OCI-LY1 (cell line): ENCODE results near the gene C6orf136.
"Not testable (repeated sequence)": the region's sequence is repeated elsewhere in the genome, so short reads cannot be mapped to it uniquely, and the experiment has no call there.

Experiments
- H2AFZ ChIP-seq: fragments of 200-600 bp; sonication (generic), shearing (Covaris generic); 2 replicates; pipeline ENCODE4 v1.6.0; 2014; ENCODE audit warnings: antibody characterized with exemption, mild to moderate bottlenecking, low read length
- H3F3A ChIP-seq: fragments of 200-600 bp; sonication (generic), shearing (Covaris generic); 2 replicates; pipeline ENCODE4 v1.6.0; 2014; ENCODE audit warnings: mild to moderate bottlenecking, antibody characterized with exemption, low read length, moderate library complexity; ENCODE audit not compliant: insufficient read depth
- H3K27ac ChIP-seq: fragments of 200-600 bp; sonication (generic); 2 replicates; pipeline ENCODE4 v1.5.1; 2014; ENCODE audit warnings: low read length, mixed run types, mild to moderate bottlenecking, low read depth; ENCODE audit not compliant: poor library complexity, severe bottlenecking
- H3K27me3 ChIP-seq: fragments of 200-600 bp; sonication (generic); 2 replicates; pipeline ENCODE4 v1.6.0; 2014; ENCODE audit warnings: antibody characterized with exemption, mild to moderate bottlenecking, low read length, moderate library complexity; ENCODE audit not compliant: insufficient read depth
- H3K36me3 ChIP-seq: fragments of 200-600 bp; sonication (generic); 2 replicates; pipeline ENCODE4 v1.6.1; 2014; ENCODE audit warnings: mild to moderate bottlenecking, antibody characterized with exemption, low read length, moderate library complexity, mixed read lengths; ENCODE audit not compliant: insufficient read depth
- H3K4me1 ChIP-seq: fragments of 200-600 bp; sonication (generic); 2 replicates; pipeline ENCODE4 v1.5.1; 2014; ENCODE audit warnings: mild to moderate bottlenecking, low read length, moderate library complexity; ENCODE audit not compliant: insufficient read depth, severe bottlenecking
- H3K4me2 ChIP-seq: fragments of 200-600 bp; sonication (generic), shearing (Covaris generic); 2 replicates; pipeline ENCODE4 v1.6.1; 2014; ENCODE audit warnings: low read length
- H3K4me3 ChIP-seq: fragments of 200-600 bp; sonication (generic); 2 replicates; pipeline ENCODE4 v1.5.1; 2014; ENCODE audit warnings: low read length, low read depth, mild to moderate bottlenecking, mixed read lengths; ENCODE audit not compliant: poor library complexity, severe bottlenecking
- H3K79me2 ChIP-seq: fragments of 200-600 bp; shearing (Covaris generic); 2 replicates; pipeline ENCODE4 v1.6.1; 2016; ENCODE audit warnings: mixed run types, low read length, mixed read lengths; ENCODE audit not compliant: insufficient read depth
- H3K9ac ChIP-seq: fragments of 200-600 bp; sonication (generic), shearing (Covaris generic); 2 replicates; pipeline ENCODE4 v1.6.1; 2014; ENCODE audit warnings: mild to moderate bottlenecking, low read length, mixed read lengths
- H3K9me2 ChIP-seq: fragments of 200-600 bp; sonication (generic), shearing (Covaris generic); 2 replicates; pipeline ENCODE4 v1.6.1; 2014; ENCODE audit warnings: low read depth, mild to moderate bottlenecking, low read length, mixed read lengths
- H3K9me3 ChIP-seq: fragments of 200-600 bp; shearing (Covaris generic); 2 replicates; pipeline ENCODE4 v1.6.1; 2014; ENCODE audit warnings: low read length, mixed read lengths
- H4K20me1 ChIP-seq: fragments of 200-600 bp; sonication (generic), shearing (Covaris generic); 2 replicates; pipeline ENCODE4 v1.6.0; 2016; ENCODE audit warnings: mild to moderate bottlenecking, low read length; ENCODE audit not compliant: insufficient read depth
- EZH2 ChIP-seq: fragments of 200-600 bp; sonication (generic), shearing (Covaris generic); IDR thresholded peaks from 2 replicates; pipeline ENCODE4 v1.8.0; 2017; ENCODE audit warnings: borderline replicate concordance, mixed run types, mild to moderate bottlenecking, antibody characterized with exemption, low read length, moderate library complexity, mixed read lengths
- TF ChIP-seq, protein P1 (sequence below): fragments of 200-600 bp; sonication (generic), shearing (Covaris generic); IDR thresholded peaks from 2 replicates; pipeline ENCODE4 v1.5.1; 2017; ENCODE audit warnings: mild to moderate bottlenecking, antibody characterized with exemption, low read length, moderate library complexity, mixed read lengths

Gene C6orf136

GRCh38 chr6:30664994-30665767 lies 18.2 kb downstream of the C6orf136 start:
- no peaks in the 10 kb centered on the region for H3K9me3 ChIP-seq
- no peak overlapping the region for H3K9ac ChIP-seq
- no peak overlapping the region for H3K4me3 ChIP-seq
- no peaks in the 10 kb centered on the region for H3K27me3 ChIP-seq
- TF ChIP-seq EZH2, result no peak
- TF ChIP-seq, protein P1, sequence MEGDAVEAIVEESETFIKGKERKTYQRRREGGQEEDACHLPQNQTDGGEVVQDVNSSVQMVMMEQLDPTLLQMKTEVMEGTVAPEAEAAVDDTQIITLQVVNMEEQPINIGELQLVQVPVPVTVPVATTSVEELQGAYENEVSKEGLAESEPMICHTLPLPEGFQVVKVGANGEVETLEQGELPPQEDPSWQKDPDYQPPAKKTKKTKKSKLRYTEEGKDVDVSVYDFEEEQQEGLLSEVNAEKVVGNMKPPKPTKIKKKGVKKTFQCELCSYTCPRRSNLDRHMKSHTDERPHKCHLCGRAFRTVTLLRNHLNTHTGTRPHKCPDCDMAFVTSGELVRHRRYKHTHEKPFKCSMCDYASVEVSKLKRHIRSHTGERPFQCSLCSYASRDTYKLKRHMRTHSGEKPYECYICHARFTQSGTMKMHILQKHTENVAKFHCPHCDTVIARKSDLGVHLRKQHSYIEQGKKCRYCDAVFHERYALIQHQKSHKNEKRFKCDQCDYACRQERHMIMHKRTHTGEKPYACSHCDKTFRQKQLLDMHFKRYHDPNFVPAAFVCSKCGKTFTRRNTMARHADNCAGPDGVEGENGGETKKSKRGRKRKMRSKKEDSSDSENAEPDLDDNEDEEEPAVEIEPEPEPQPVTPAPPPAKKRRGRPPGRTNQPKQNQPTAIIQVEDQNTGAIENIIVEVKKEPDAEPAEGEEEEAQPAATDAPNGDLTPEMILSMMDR, result no peak
- no peaks in the 10 kb centered on the region for H3K4me1 ChIP-seq
- no peak overlapping the region for H3K4me2 ChIP-seq
- H3K36me3 ChIP-seq, result peaks cover 76% of the 10 kb centered on the region
- no peak overlapping the region for H3K27ac ChIP-seq
- no peak overlapping the region for H2AFZ ChIP-seq
- no peaks in the 10 kb centered on the region for H3K79me2 ChIP-seq
- no peaks in the 10 kb centered on the region for H3F3A ChIP-seq
- no peaks in the 10 kb centered on the region for H3K9me2 ChIP-seq
- H4K20me1 ChIP-seq, result no peaks in the 10 kb centered on the region

DNA sequence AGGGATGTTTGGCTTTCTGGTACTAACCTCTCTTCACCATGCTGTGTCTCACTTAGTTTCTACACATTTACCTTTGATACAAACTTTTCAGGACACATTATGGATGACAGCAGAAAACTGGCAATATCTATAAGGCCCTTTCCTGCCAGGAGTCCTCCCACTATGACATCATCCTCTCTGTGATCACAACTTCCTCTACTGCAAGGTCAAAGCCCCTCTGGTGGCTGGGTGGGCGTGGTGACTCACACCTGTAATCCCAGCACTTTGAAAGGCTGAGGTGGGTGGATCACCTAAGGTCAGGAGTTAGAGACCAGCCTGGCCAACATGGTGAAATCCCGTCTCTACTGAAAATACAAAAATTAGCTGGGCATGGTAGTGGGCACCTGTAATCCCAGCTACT lies 19.4 kb downstream of the C6orf136 start:
- not testable (repeated sequence) for H3K9me3 ChIP-seq, H3K4me3 ChIP-seq, H4K20me1 ChIP-seq, H2AFZ ChIP-seq, H3K4me2 ChIP-seq, H3K9me2 ChIP-seq, H3K79me2 ChIP-seq, H3F3A ChIP-seq, H3K9ac ChIP-seq, H3K27me3 ChIP-seq, H3K27ac ChIP-seq, H3K4me1 ChIP-seq
- peaks cover 82% of the 10 kb centered on the region for H3K36me3 ChIP-seq

DNA sequence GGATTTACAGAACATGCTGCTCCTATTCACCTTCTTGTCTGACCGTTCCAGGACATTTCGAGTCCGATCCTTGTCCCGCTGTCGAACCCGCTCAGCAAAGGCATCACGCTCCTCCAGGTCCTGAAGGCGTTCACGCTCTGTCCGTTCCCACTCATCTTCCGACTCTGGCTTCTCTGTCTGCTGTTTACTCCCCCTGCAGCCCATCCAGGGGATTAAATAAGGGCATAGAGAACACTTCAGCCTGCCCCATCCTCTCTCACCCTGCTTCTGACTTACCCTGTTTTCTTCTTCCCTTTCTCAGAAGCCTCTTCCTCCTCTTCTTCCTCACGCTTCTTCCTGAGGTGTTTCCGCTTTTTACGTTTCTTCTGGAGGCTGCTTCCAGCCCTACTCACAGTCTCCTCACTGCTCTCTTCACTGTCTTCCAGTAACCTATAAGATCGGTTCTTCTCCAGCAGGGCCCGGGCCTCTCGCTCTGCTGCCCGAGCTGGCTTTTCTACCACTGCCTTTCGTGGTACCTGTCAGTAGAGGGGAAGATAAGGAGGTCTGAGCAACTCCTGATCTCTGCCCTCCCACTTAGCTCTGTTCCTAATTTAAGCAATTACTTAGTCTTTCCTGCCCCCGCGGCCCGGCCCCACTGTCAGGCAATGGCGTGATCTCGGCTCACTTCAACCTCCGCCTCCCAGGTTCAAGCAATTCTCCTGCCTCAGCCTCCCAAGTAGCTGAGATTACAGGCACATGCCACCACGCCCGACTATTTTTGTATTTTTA lies 24.0 kb downstream of the C6orf136 start:
- no peak overlapping the region for H2AFZ ChIP-seq
- no peak for TF ChIP-seq EZH2
- TF ChIP-seq, protein P1, result peak; percentile 20; the same call in 1 of the 2 replicates
- peaks cover 4% of the 10 kb centered on the region; the same call in 1 of the 2 replicates for H3F3A ChIP-seq
- peaks cover 20% of the 10 kb centered on the region for H3K4me1 ChIP-seq
- no peaks in the 10 kb centered on the region for H3K27me3 ChIP-seq
- H3K9me2 ChIP-seq, result no peaks in the 10 kb centered on the region
- H3K4me2 ChIP-seq, result peak overlapping the region; percentile 69; the same call in 1 of the 2 replicates
- no peak overlapping the region for H3K27ac ChIP-seq
- H3K9ac ChIP-seq, result no peak overlapping the region; the same call in 1 of the 2 replicates
- peaks cover 38% of the 10 kb centered on the region; the same call in 1 of the 2 replicates for H3K36me3 ChIP-seq
- H4K20me1 ChIP-seq, result no peaks in the 10 kb centered on the region
- H3K79me2 ChIP-seq, result peaks cover 10% of the 10 kb centered on the region; the same call in 1 of the 2 replicates
- no peak overlapping the region for H3K4me3 ChIP-seq
- no peaks in the 10 kb centered on the region for H3K9me3 ChIP-seq
